Measurements from ENCODE around the gene PIK3C2G. TPM values are rescaled to one million over a fixed set of nuclear protein-coding genes. Genes with fewer than 3 reads are reported as not detected.

The PIK3C2G gene
- total and polyA plus RNA-seq, 2 of the 13 experiments (the other 11 are each of a cell fraction or from before 2014, with no cell fraction given): not detected

GRCh38 chr12:18250313-18250916 is 10.9 kb upstream of the PIK3C2G start:
- 16% methylated on average over 6 of the region's 6 CpGs for WGBS (ENCODE audit: low lambda C conversion rate)
- Histone ChIP-seq H4K20me1 (ENCODE audit: insufficient read depth, low read length) (no peaks in the 10 kb centered on the region; the same call in 1 of the 2 replicates), H3K4me1 (ENCODE audit: insufficient read depth, low read length) (no peaks in the 10 kb centered on the region), H3K4me3 (replicated peaks in 1 of 3; ENCODE audit: insufficient read depth in 1 of 3, low read depth in 2 of 3, low read length in 3 of 3) (no peak overlapping the region), H3K9ac (ENCODE audit: insufficient read depth, low read depth, low read length) (no peak overlapping the region), H3K4me2 (ENCODE audit: low read depth, low read length) (no peak overlapping the region), H3K79me2 (ENCODE audit: insufficient read depth, low read length) (no peaks in the 10 kb centered on the region), H2AFZ (ENCODE audit: low read length) (no peak overlapping the region), H3K9me3 (ENCODE audit: low read length) (no peaks in the 10 kb centered on the region), H3K27ac (ENCODE audit: extremely low read length, insufficient read depth, low read length) (no peak overlapping the region), H3K36me3 (replicated peaks in 1 of 2; ENCODE audit: control insufficient read depth in 1 of 2, insufficient read depth in 2 of 2, low read length in 2 of 2) (no peaks in the 10 kb centered on the region), H3K27me3 (ENCODE audit: control insufficient read depth in 1 of 2, insufficient read depth in 2 of 2, low read length in 2 of 2) (no peaks in the 10 kb centered on the region)
- ChIA-PET CTCF (ENCODE audit: low intra/inter-chr PET ratio, low total read pairs) (interaction anchor here (2.4 kb wide), 1 partner anchor 69 kb away, joined by 18 read pairs; no protein-coding TSS in a partner anchor), POLR2A (no interaction called here)
- TF ChIP-seq YEATS2 (CRISPR knock-in tag; IDR thresholded peaks at IDR 0.05; ENCODE audit: borderline replicate concordance): no peak
- peak; percentile 64 for TF ChIP-seq STAG1 (CRISPR knock-in tag; IDR thresholded peaks at IDR 0.05)
- TF ChIP-seq NFE2L1 (CRISPR knock-in tag; IDR thresholded peaks at IDR 0.05; ENCODE audit: borderline replicate concordance): no peak
- TF ChIP-seq SALL1 (CRISPR knock-in tag; IDR thresholded peaks at IDR 0.05): no peak
- TF ChIP-seq, protein P1, sequence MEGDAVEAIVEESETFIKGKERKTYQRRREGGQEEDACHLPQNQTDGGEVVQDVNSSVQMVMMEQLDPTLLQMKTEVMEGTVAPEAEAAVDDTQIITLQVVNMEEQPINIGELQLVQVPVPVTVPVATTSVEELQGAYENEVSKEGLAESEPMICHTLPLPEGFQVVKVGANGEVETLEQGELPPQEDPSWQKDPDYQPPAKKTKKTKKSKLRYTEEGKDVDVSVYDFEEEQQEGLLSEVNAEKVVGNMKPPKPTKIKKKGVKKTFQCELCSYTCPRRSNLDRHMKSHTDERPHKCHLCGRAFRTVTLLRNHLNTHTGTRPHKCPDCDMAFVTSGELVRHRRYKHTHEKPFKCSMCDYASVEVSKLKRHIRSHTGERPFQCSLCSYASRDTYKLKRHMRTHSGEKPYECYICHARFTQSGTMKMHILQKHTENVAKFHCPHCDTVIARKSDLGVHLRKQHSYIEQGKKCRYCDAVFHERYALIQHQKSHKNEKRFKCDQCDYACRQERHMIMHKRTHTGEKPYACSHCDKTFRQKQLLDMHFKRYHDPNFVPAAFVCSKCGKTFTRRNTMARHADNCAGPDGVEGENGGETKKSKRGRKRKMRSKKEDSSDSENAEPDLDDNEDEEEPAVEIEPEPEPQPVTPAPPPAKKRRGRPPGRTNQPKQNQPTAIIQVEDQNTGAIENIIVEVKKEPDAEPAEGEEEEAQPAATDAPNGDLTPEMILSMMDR (CRISPR knock-in tag; IDR thresholded peaks at IDR 0.05): peak; percentile 69
- TF ChIP-seq, protein P2, sequence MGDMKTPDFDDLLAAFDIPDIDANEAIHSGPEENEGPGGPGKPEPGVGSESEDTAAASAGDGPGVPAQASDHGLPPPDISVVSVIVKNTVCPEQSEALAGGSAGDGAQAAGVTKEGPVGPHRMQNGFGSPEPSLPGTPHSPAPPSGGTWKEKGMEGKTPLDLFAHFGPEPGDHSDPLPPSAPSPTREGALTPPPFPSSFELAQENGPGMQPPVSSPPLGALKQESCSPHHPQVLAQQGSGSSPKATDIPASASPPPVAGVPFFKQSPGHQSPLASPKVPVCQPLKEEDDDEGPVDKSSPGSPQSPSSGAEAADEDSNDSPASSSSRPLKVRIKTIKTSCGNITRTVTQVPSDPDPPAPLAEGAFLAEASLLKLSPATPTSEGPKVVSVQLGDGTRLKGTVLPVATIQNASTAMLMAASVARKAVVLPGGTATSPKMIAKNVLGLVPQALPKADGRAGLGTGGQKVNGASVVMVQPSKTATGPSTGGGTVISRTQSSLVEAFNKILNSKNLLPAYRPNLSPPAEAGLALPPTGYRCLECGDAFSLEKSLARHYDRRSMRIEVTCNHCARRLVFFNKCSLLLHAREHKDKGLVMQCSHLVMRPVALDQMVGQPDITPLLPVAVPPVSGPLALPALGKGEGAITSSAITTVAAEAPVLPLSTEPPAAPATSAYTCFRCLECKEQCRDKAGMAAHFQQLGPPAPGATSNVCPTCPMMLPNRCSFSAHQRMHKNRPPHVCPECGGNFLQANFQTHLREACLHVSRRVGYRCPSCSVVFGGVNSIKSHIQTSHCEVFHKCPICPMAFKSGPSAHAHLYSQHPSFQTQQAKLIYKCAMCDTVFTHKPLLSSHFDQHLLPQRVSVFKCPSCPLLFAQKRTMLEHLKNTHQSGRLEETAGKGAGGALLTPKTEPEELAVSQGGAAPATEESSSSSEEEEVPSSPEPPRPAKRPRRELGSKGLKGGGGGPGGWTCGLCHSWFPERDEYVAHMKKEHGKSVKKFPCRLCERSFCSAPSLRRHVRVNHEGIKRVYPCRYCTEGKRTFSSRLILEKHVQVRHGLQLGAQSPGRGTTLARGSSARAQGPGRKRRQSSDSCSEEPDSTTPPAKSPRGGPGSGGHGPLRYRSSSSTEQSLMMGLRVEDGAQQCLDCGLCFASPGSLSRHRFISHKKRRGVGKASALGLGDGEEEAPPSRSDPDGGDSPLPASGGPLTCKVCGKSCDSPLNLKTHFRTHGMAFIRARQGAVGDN (CRISPR knock-in tag; IDR thresholded peaks at IDR 0.05): no peak
- in situ Hi-C loops (cut with HindIII; ENCODE audit: extremely low pct_ligation_motif_present, low pct_unique_long_range_greater_than_20kb) (no loop called here), intact Hi-C loops (cut with micrococcal nuclease; ENCODE audit: unreplicated experiment) (loop anchor here (1.0 kb wide), 1 partner anchor 70 kb away; no protein-coding TSS in a partner anchor)
- no peak for ATAC-seq
- no TSS peak for BruUV-seq (replicated peaks)
- FAIRE-seq: peak; percentile 28
- peak; percentile 59 for DNase-seq (ENCODE audit: low spot score)
